ENCODE results near the gene TRIM41. TPM values are rescaled to one million over a fixed set of nuclear protein-coding genes. Genes with fewer than 3 reads are reported as not detected.

TRIM41 gene
- total and polyA plus RNA-seq, 2 experiments from 2014 or later = 6.2 to 8.7 TPM

GRCh38 chr5:181280251-181280762 is 57.2 kb downstream of the TRIM41 start (continued):
- TF ChIP-seq ZNF462 (CRISPR knock-in tag; IDR thresholded peaks at IDR 0.05) = no peak

GRCh38 chr5:181281077-181281983 is 58.2 kb downstream of the TRIM41 start:
- Histone ChIP-seq H3K27ac (ENCODE audit: low read depth) (peak overlapping the region; percentile 81; the same call in 1 of the 2 replicates), H3K9me2 (ENCODE audit: insufficient read depth) (no peaks in the 10 kb centered on the region), H4K20me1 (replicated peaks; ENCODE audit: insufficient read depth) (peaks cover 6% of the 10 kb centered on the region; the same call in 1 of the 2 replicates), H3K27me3 (ENCODE audit: insufficient read depth) (no peaks in the 10 kb centered on the region; the same call in 1 of the 2 replicates), H3K4me2 (peak overlapping the region; percentile 89), H3F3A (replicated peaks; ENCODE audit: low read depth) (no peaks in the 10 kb centered on the region), H3K4me3 (peak overlapping the region; percentile 84), H3K79me2 (replicated peaks; ENCODE audit: insufficient read depth) (peaks cover 34% of the 10 kb centered on the region), H2AFZ (peak overlapping the region; percentile 90), H3K36me3 (ENCODE audit: insufficient read depth) (peaks cover 4% of the 10 kb centered on the region; the same call in 1 of the 2 replicates), H3K4me1 (ENCODE audit: insufficient read depth) (0 out of 2 replicates have a peak, but pooled peaks cover 4% of the 10 kb centered on the region)
- Mint-ChIP-seq H3K36me3 (ENCODE audit: low read depth) (peaks cover 15% of the 10 kb centered on the region), H3K9me3 (no peaks in the 10 kb centered on the region), H3K27ac (peak overlapping the region; percentile 84; the same call in 1 of the 2 replicates), H3K4me1 (peaks cover 2% of the 10 kb centered on the region; the same call in 2 of the 3 replicates), H3K27me3 (ENCODE audit: insufficient read depth, low read depth, poor library complexity) (peaks cover 5% of the 10 kb centered on the region), H3K4me3 (no peak overlapping the region)
- ATAC-seq (peak; percentile 85), DNase-seq (ENCODE audit: low spot score) (peak; percentile 99)
- TF ChIP-seq EZH2phosphoT487 (IDR thresholded peaks at IDR 0.05; ENCODE audit: unreplicated experiment) (no peak), CTCF (conservative IDR thresholded peaks at IDR 0.05; ENCODE audit: low read depth in 2 of 2) (no peak; a peak in 1 of 4 replicates), JUNB (IDR thresholded peaks at IDR 0.05; ENCODE audit: unreplicated experiment) (no peak), ZNF331 (CRISPR knock-in tag; IDR thresholded peaks at IDR 0.05; ENCODE audit: low read depth) (no peak), ZNF114 (CRISPR knock-in tag; IDR thresholded peaks at IDR 0.05) (peak; percentile 32; the same call in 1 of the 2 replicates), CREB1 (CRISPR knock-in tag; IDR thresholded peaks at IDR 0.05; ENCODE audit: low read depth) (no peak; the same call in 1 of the 2 replicates)

Measured in GM23338 (cell line).